Left renal pelvis (tissue), 4 donors: ENCODE results near the gene GPR52. TPM values are rescaled to one million over a fixed set of nuclear protein-coding genes. Genes with fewer than 3 reads are reported as not detected.

Experiments used
- DNase-seq, 4 donors: peaks; one replicate each; pipeline ENCODE4 v3.0.0-alpha.2; 2013; ENCODE audit warnings: low read depth in 4 of 4, low spot score in 3 of 4
- polyA plus RNA-seq, 4 donors: library from polyadenylated mRNA; unstranded; fragments of 120-200 nt; gene quantifications; one replicate each; pipeline ENCODE4 v1.2.1, GENCODE V29; 2013; ENCODE audit not compliant: insufficient read length in 4 of 4

The GPR52 gene
- polyA plus RNA-seq, 4 donors, result 0.14 TPM; not detected in 3

DNA sequence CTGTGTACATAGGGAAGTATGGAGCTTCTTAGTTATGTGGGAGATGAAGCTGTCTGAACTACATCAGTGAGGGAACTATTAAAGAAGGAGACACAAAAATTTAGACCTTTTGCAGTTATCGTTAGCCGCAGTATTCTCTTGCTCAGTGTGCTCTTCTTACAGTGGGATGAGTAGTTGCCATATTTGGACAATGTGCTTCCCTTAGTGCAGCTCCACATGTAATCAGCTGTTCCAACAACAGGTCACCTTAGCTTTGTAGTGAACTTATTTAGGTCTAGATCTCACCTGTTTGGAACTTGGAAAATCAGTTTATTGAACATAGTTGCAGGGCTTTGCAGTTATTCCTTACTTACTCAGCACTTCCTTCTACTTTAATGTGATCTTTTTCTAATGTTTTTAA lies 18.1 kb downstream of the GPR52 start:
- DNase-seq, result no peak

GRCh38 chr1:174466607-174467006 lies 18.8 kb downstream of the GPR52 start:
- no peak for DNase-seq

GRCh38 chr1:174469052-174469451 lies 21.3 kb downstream of the GPR52 start:
- DNase-seq, result no peak

DNA sequence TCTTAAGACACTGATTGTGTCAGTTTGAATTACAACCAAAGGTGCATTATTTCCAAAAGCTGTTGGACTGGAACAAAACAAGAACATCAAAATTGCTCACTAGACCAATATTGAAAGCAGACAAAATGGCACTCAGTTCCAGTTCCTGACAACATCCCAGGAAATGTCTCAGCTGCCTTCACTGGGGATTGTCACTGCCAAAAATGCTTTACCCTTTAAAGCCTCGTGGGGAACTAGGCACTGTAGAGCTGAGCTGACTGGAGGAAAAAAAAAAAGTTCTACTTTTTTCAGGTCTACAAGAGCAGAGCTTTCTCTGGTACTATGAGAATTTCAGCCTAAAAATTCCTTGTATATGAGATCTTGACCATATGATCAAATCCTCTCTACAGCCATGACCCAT lies 21.9 kb downstream of the GPR52 start:
- no peak for DNase-seq

- DNase-seq, result no peak
These were observed 31.5 kb downstream of the GPR52 start for GRCh38 chr1:174479281-174479680.

GRCh38 chr1:174480324-174480723 lies 32.6 kb downstream of the GPR52 start:
- DNase-seq, result no peak

DNA sequence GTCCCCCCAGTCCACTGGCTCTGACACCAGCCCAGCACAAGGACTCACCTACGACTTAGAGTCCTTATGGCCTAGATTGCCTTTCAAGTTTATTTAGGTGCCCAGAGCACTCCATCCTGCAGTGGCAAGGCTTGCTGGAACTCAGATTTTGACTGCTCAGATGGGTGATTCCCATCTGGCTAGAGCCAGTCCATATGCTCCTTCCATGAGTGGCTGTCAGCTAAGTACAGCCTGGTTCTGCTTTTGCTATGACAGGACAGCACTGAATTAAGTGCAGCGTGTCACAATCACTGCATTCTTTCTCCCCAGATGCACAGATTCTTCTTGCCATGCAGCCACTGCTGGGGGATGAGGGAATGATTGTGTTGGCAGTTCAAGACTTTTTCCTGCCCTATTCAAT lies 43.8 kb downstream of the GPR52 start:
- DNase-seq, result no peak

- no peak for DNase-seq
These were observed 49.7 kb downstream of the GPR52 start for GRCh38 chr1:174497478-174497877.
